Activated CD8-positive, alpha-beta T cell treated with anti-CD3 and anti-CD28 coated beads, Interleukin-2, amount 10 ng/mL, durations not matched to agents 7 days and 5 days (primary cell): Measurements from ENCODE around the gene BOLA2B. TPM values are rescaled to one million over a fixed set of nuclear protein-coding genes. Genes with fewer than 3 reads are reported as not detected.
"Not testable (repeated sequence)": the region's sequence is repeated elsewhere in the genome, so short reads cannot be mapped to it uniquely, and the experiment has no call there.

ENCODE experiments used
- ATAC-seq: fragments of 150-1000 bp; cut with Tn5 transposase; one replicate; pipeline ENCODE4 v1.10.0; 2021; ENCODE audit warnings: moderate library complexity
- CTCF ChIA-PET: fragments of 350-600 bp; sonication (Branson Sonifier 250); formaldehyde crosslinking; loops from one replicate; lab custom pipeline; 2021; ENCODE audit warnings: antibody characterized with exemption; lab: Charles Lee
- POLR2A ChIA-PET: fragments of 350-600 bp; sonication (Branson Sonifier 250); formaldehyde crosslinking; loops from one replicate; lab custom pipeline; 2021; ENCODE audit warnings: antibody characterized with exemption; lab: Charles Lee
- DNase-seq: peaks from one replicate; pipeline ENCODE4 v3.0.0-alpha.2; 2020
- H3K27ac Mint-ChIP-seq: one replicate; pipeline ENCODE4 v1.8.0; 2021; ENCODE audit warnings: mild to moderate bottlenecking, mixed read lengths
- H3K27me3 Mint-ChIP-seq: one replicate; pipeline ENCODE4 v1.8.0; 2021; ENCODE audit warnings: low read depth, mixed read lengths
- H3K36me3 Mint-ChIP-seq: one replicate; pipeline ENCODE4 v1.8.0; 2021; ENCODE audit warnings: low read depth, mixed read lengths
- H3K4me1 Mint-ChIP-seq: one replicate; pipeline ENCODE4 v1.8.0; 2021; ENCODE audit warnings: low read depth, mixed read lengths
- H3K4me3 Mint-ChIP-seq: one replicate; pipeline ENCODE4 v1.8.0; 2021; ENCODE audit warnings: mild to moderate bottlenecking, mixed read lengths
- H3K9me3 Mint-ChIP-seq: one replicate; pipeline ENCODE4 v1.8.0; 2022; ENCODE audit warnings: mixed read lengths; ENCODE audit not compliant: insufficient read depth
- total RNA-seq, 2 experiments: library from RNA; stranded (reverse); gene quantifications; one replicate each; pipeline ENCODE4 v1.2.3, GENCODE V29; 2021

BOLA2B gene
- 100 to 1,000 TPM; 205 to 212 TPM for total RNA-seq

- CTCF ChIA-PET, H3K27me3 Mint-ChIP-seq, H3K9me3 Mint-ChIP-seq, H3K27ac Mint-ChIP-seq, DNase-seq, H3K36me3 Mint-ChIP-seq, H3K4me3 Mint-ChIP-seq, H3K4me1 Mint-ChIP-seq, POLR2A ChIA-PET: not testable (repeated sequence)
- ATAC-seq = peak; percentile 89
These were observed at the start of gene BOLA2B, which contains the start of gene SLX1A for GRCh38 chr16:30193615-30194014. BOLA2B (minus strand) TSS chr16:30193666; CDS start chr16:30193595, 71 bp downstream. SLX1A (plus strand) TSS chr16:30193875; CDS start chr16:30194085, 210 bp downstream.

- H3K36me3 Mint-ChIP-seq, CTCF ChIA-PET, POLR2A ChIA-PET, H3K4me3 Mint-ChIP-seq, H3K9me3 Mint-ChIP-seq, ATAC-seq, H3K27ac Mint-ChIP-seq, H3K27me3 Mint-ChIP-seq, H3K4me1 Mint-ChIP-seq: not testable (repeated sequence)
- DNase-seq = peak; percentile 5
These were observed 23.6 kb upstream of the BOLA2B start for GRCh38 chr16:30217082-30217481.

GRCh38 chr16:30211414-30211813 is 17.9 kb upstream of the BOLA2B start:
- H3K27ac Mint-ChIP-seq, CTCF ChIA-PET, H3K27me3 Mint-ChIP-seq, H3K4me3 Mint-ChIP-seq, H3K4me1 Mint-ChIP-seq, DNase-seq, H3K36me3 Mint-ChIP-seq, H3K9me3 Mint-ChIP-seq, POLR2A ChIA-PET: not testable (repeated sequence)
- ATAC-seq = peak; percentile 77

- H3K27ac Mint-ChIP-seq, H3K4me3 Mint-ChIP-seq, H3K9me3 Mint-ChIP-seq, H3K4me1 Mint-ChIP-seq, CTCF ChIA-PET, H3K36me3 Mint-ChIP-seq, POLR2A ChIA-PET, DNase-seq, H3K27me3 Mint-ChIP-seq: not testable (repeated sequence)
- peak; percentile 14 for ATAC-seq
These were observed 15.6 kb upstream of the BOLA2B start for GRCh38 chr16:30209032-30209431.

- H3K27ac Mint-ChIP-seq, H3K9me3 Mint-ChIP-seq, H3K27me3 Mint-ChIP-seq, POLR2A ChIA-PET, ATAC-seq, CTCF ChIA-PET, H3K4me3 Mint-ChIP-seq, H3K4me1 Mint-ChIP-seq, H3K36me3 Mint-ChIP-seq: not testable (repeated sequence)
- DNase-seq = peak; percentile 12
These were observed 13.7 kb upstream of the BOLA2B start for GRCh38 chr16:30207063-30207704.

GRCh38 chr16:30206252-30206651 is 12.8 kb upstream of the BOLA2B start:
- H3K36me3 Mint-ChIP-seq, H3K27me3 Mint-ChIP-seq, H3K4me1 Mint-ChIP-seq, H3K4me3 Mint-ChIP-seq, CTCF ChIA-PET, POLR2A ChIA-PET, DNase-seq, H3K9me3 Mint-ChIP-seq, H3K27ac Mint-ChIP-seq: not testable (repeated sequence)
- ATAC-seq = peak; percentile 66

GRCh38 chr16:30205541-30206236 is 12.2 kb upstream of the BOLA2B start:
- ATAC-seq = peak; percentile 69
- H3K27me3 Mint-ChIP-seq, H3K4me3 Mint-ChIP-seq, H3K27ac Mint-ChIP-seq, H3K4me1 Mint-ChIP-seq, H3K36me3 Mint-ChIP-seq, CTCF ChIA-PET, H3K9me3 Mint-ChIP-seq, POLR2A ChIA-PET: not testable (repeated sequence)
- peak; percentile 16 for DNase-seq

GRCh38 chr16:30199608-30200343 is 6.3 kb upstream of the BOLA2B start:
- ATAC-seq, H3K27ac Mint-ChIP-seq, CTCF ChIA-PET, H3K36me3 Mint-ChIP-seq, H3K4me1 Mint-ChIP-seq, H3K9me3 Mint-ChIP-seq, POLR2A ChIA-PET, H3K4me3 Mint-ChIP-seq, H3K27me3 Mint-ChIP-seq, DNase-seq: not testable (repeated sequence)

- H3K9me3 Mint-ChIP-seq, H3K4me1 Mint-ChIP-seq, H3K27me3 Mint-ChIP-seq, H3K4me3 Mint-ChIP-seq, H3K27ac Mint-ChIP-seq, ATAC-seq, CTCF ChIA-PET, H3K36me3 Mint-ChIP-seq, DNase-seq, POLR2A ChIA-PET: not testable (repeated sequence)
These were observed 5.6 kb upstream of the BOLA2B start, which contains the start of gene SULT1A3 for GRCh38 chr16:30199049-30199448. SULT1A3 (plus strand) TSS chr16:30199255; CDS start chr16:30200729, 1,474 bp downstream.

GRCh38 chr16:30197001-30197400 is 3.5 kb upstream of the BOLA2B start:
- H3K27me3 Mint-ChIP-seq, H3K4me1 Mint-ChIP-seq, H3K36me3 Mint-ChIP-seq, H3K4me3 Mint-ChIP-seq, DNase-seq, H3K9me3 Mint-ChIP-seq, H3K27ac Mint-ChIP-seq, POLR2A ChIA-PET, ATAC-seq, CTCF ChIA-PET: not testable (repeated sequence)

- H3K4me3 Mint-ChIP-seq, H3K27me3 Mint-ChIP-seq, POLR2A ChIA-PET, H3K36me3 Mint-ChIP-seq, H3K9me3 Mint-ChIP-seq, H3K4me1 Mint-ChIP-seq, CTCF ChIA-PET, H3K27ac Mint-ChIP-seq: not testable (repeated sequence)
- peak; percentile 83 for ATAC-seq
- peak; percentile 21 for DNase-seq
These were observed 883 bp upstream of the BOLA2B start for GRCh38 chr16:30194172-30194925.
